ENCODE data around the gene SAMD11.

DNA sequence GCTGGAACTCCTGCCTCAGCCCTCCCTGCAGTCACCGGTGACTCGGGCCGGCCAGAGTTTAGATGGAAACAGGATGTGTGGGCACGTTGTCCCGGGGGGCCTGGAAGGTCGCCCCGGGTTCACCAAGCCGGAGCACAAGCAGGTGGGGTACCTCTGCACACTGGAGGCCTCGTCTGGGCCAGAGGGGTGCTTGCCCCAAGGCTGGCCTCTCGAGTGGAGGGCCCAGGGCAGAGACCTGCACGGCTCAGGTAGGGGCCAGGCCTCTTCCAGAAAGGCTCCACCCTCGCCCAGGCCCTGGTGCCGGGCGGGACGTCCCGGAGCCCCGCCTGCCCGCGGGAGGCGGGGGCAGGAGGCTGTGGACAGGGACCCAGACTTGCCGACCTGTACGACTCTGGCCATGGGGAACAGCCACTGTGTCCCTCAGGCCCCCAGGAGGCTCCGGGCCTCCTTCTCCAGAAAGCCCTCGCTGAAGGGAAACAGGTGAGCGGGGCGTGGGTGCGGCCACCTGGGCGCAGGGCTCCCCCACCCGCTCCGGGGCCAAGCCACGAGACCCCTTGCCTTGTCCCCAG lies 42.5 kb downstream of the SAMD11 start, which contains the start of gene PLEKHN1:
- TF ChIP-seq ZNF274 (IDR thresholded peaks at IDR 0.05; ENCODE audit: low read depth, low read length) (no peak), SUZ12 (IDR thresholded peaks at IDR 0.05; ENCODE audit: extremely low read depth, insufficient read depth, insufficient read length) (no peak)
